ENCODE measurements around the gene SLC39A3.

- TF ChIP-seq EZH2phosphoT487 (IDR thresholded peaks at IDR 0.05; ENCODE audit: unreplicated experiment) (no peak), CTCF (conservative IDR thresholded peaks at IDR 0.05; ENCODE audit: low read depth in 2 of 2) (no peak), POLR2AphosphoS5 (IDR thresholded peaks at IDR 0.05; ENCODE audit: low read depth) (no peak), EZH2 (IDR thresholded peaks at IDR 0.05; ENCODE audit: low read depth, unreplicated experiment) (no peak)
Measured at GRCh38 chr19:2744113-2744512, 4.3 kb upstream of the SLC39A3 start.

Measured in GM23338 (cell line).